AG09309 (cell line): ENCODE measurements around the gene MAP2K5.

Source experiments
- DNase-seq: peaks from one replicate; pipeline ENCODE4 v3.0.0-alpha.2; 2010; ENCODE audit warnings: low read depth
- H3K4me3 ChIP-seq: 2 replicates; pipeline ENCODE4 v1.5.1; 2011; ENCODE audit warnings: mild to moderate bottlenecking, low read depth, low read length, moderate library complexity; ENCODE audit not compliant: control insufficient read depth
- CTCF ChIP-seq: IDR thresholded peaks from 2 replicates; pipeline ENCODE4 v1.5.1; 2011; ENCODE audit warnings: mild to moderate bottlenecking, low read depth, low read length, inconsistent platforms; ENCODE audit not compliant: insufficient read depth, control insufficient read depth; ENCODE audit errors: missing control alignments

The MAP2K5 gene

GRCh38 chr15:67833710-67834511, 291.4 kb downstream of the MAP2K5 start:
- TF ChIP-seq CTCF: peak; percentile 71
- H3K4me3 ChIP-seq: peak overlapping the region; percentile 29
- DNase-seq: no peak

- no peak for TF ChIP-seq CTCF
- H3K4me3 ChIP-seq: peak overlapping the region; percentile 19
- DNase-seq: no peak
These were observed 292.2 kb downstream of the MAP2K5 start for GRCh38 chr15:67834581-67835296.

GRCh38 chr15:67835297-67836133, 293.0 kb downstream of the MAP2K5 start:
- no peak for TF ChIP-seq CTCF
- peak overlapping the region; percentile 39 for H3K4me3 ChIP-seq
- DNase-seq: no peak

GRCh38 chr15:67836134-67836455, 293.6 kb downstream of the MAP2K5 start:
- DNase-seq: no peak
- TF ChIP-seq CTCF: no peak
- peak overlapping the region; percentile 39 for H3K4me3 ChIP-seq

- no peak overlapping the region; the same call in 1 of the 2 replicates for H3K4me3 ChIP-seq
- no peak for DNase-seq
- peak; percentile 78 for TF ChIP-seq CTCF
These were observed 294.0 kb downstream of the MAP2K5 start for GRCh38 chr15:67836477-67836876.

- H3K4me3 ChIP-seq: no peak overlapping the region
- TF ChIP-seq CTCF: no peak
- no peak for DNase-seq
These were observed 294.5 kb downstream of the MAP2K5 start for GRCh38 chr15:67836955-67837354.
